ENCODE results near the gene RRP12.
"Not testable (repeated sequence)": the region's sequence is repeated elsewhere in the genome, so short reads cannot be mapped to it uniquely, and the experiment has no call there.

The RRP12 gene

GRCh38 chr10:97411406-97411805 lies 10.3 kb upstream of the RRP12 start:
- FAIRE-seq (no peak), DNase-seq (ENCODE audit: insufficient read length, low spot score) (no peak)
- TF ChIP-seq PAX5 (IDR thresholded peaks at IDR 0.05; ENCODE audit: insufficient read depth, low read length, severe bottlenecking) (no peak), POLR2AphosphoS5 (IDR thresholded peaks at IDR 0.05; ENCODE audit: low read depth, low read length) (no peak), SPI1 (IDR thresholded peaks at IDR 0.05; ENCODE audit: low read depth, low read length) (no peak), TAF1 (IDR thresholded peaks at IDR 0.05; ENCODE audit: low read depth, low read length) (no peak), POU2F2 (IDR thresholded peaks at IDR 0.05; ENCODE audit: low read depth, low read length) (no peak), POLR2A (IDR thresholded peaks at IDR 0.05; ENCODE audit: low read depth, low read length) (no peak)

- FAIRE-seq (no peak), DNase-seq (ENCODE audit: insufficient read length, low spot score) (no peak)
- TF ChIP-seq POLR2A (IDR thresholded peaks at IDR 0.05; ENCODE audit: low read depth, low read length) (no peak), PAX5 (IDR thresholded peaks at IDR 0.05; ENCODE audit: insufficient read depth, low read length, severe bottlenecking) (no peak), POU2F2 (IDR thresholded peaks at IDR 0.05; ENCODE audit: low read depth, low read length) (no peak), SPI1 (IDR thresholded peaks at IDR 0.05; ENCODE audit: low read depth, low read length) (no peak), POLR2AphosphoS5 (IDR thresholded peaks at IDR 0.05; ENCODE audit: low read depth, low read length) (no peak), TAF1 (IDR thresholded peaks at IDR 0.05; ENCODE audit: low read depth, low read length) (no peak)
Measured at GRCh38 chr10:97408496-97408992, 7.4 kb upstream of the RRP12 start.

GRCh38 chr10:97407952-97408248 lies 6.8 kb upstream of the RRP12 start:
- no peak for FAIRE-seq
- TF ChIP-seq POLR2AphosphoS5 (IDR thresholded peaks at IDR 0.05; ENCODE audit: low read depth, low read length) = no peak
- no peak for DNase-seq (ENCODE audit: insufficient read length, low spot score)

GRCh38 chr10:97407211-97407951 lies 6.2 kb upstream of the RRP12 start:
- no peak for TF ChIP-seq POU2F2 (IDR thresholded peaks at IDR 0.05; ENCODE audit: low read depth, low read length)
- no peak for TF ChIP-seq POLR2AphosphoS5 (IDR thresholded peaks at IDR 0.05; ENCODE audit: low read depth, low read length)
- TF ChIP-seq PAX5 (IDR thresholded peaks at IDR 0.05; ENCODE audit: insufficient read depth, low read length, severe bottlenecking) = no peak
- no peak for TF ChIP-seq SPI1 (IDR thresholded peaks at IDR 0.05; ENCODE audit: low read depth, low read length)
- no peak for TF ChIP-seq TAF1 (IDR thresholded peaks at IDR 0.05; ENCODE audit: low read depth, low read length)
- TF ChIP-seq POLR2A (IDR thresholded peaks at IDR 0.05; ENCODE audit: low read depth, low read length) = no peak
- DNase-seq (ENCODE audit: insufficient read length, low spot score) (peak; percentile 49), FAIRE-seq (peak; percentile 85)

GRCh38 chr10:97406483-97406882 lies 5.3 kb upstream of the RRP12 start:
- not testable (repeated sequence) for FAIRE-seq

GRCh38 chr10:97406064-97406463 lies 4.9 kb upstream of the RRP12 start:
- DNase-seq (ENCODE audit: insufficient read length, low spot score) = no peak
- no peak for FAIRE-seq
- TF ChIP-seq SPI1 (IDR thresholded peaks at IDR 0.05; ENCODE audit: low read depth, low read length) (0 out of 2 replicates have a peak, but pooled peaks have one; percentile 10), PAX5 (IDR thresholded peaks at IDR 0.05; ENCODE audit: insufficient read depth, low read length, severe bottlenecking) (no peak)

More at GRCh38 chr10:97406483-97406882, 5.3 kb upstream of the RRP12 start:
- not testable (repeated sequence) for DNase-seq (ENCODE audit: insufficient read length, low spot score)

- DNase-seq (ENCODE audit: insufficient read length, low spot score) = no peak
- no peak for FAIRE-seq
- no peak for TF ChIP-seq POLR2AphosphoS5 (IDR thresholded peaks at IDR 0.05; ENCODE audit: low read depth, low read length)
- TF ChIP-seq POU2F2 (IDR thresholded peaks at IDR 0.05; ENCODE audit: low read depth, low read length) = no peak
- TF ChIP-seq PAX5 (IDR thresholded peaks at IDR 0.05; ENCODE audit: insufficient read depth, low read length, severe bottlenecking) = no peak
- TF ChIP-seq SPI1 (IDR thresholded peaks at IDR 0.05; ENCODE audit: low read depth, low read length) = no peak
- no peak for TF ChIP-seq POLR2A (IDR thresholded peaks at IDR 0.05; ENCODE audit: low read depth, low read length)
- no peak for TF ChIP-seq TAF1 (IDR thresholded peaks at IDR 0.05; ENCODE audit: low read depth, low read length)
Measured at GRCh38 chr10:97404044-97404443, 2.9 kb upstream of the RRP12 start.

GRCh38 chr10:97401455-97401919 lies 347 bp upstream of the RRP12 start:
- no peak for TF ChIP-seq POLR2A (IDR thresholded peaks at IDR 0.05; ENCODE audit: low read depth, low read length)
- no peak for TF ChIP-seq SPI1 (IDR thresholded peaks at IDR 0.05; ENCODE audit: low read depth, low read length)
- no peak for TF ChIP-seq POU2F2 (IDR thresholded peaks at IDR 0.05; ENCODE audit: low read depth, low read length)
- TF ChIP-seq POLR2AphosphoS5 (IDR thresholded peaks at IDR 0.05; ENCODE audit: low read depth, low read length) = no peak
- DNase-seq (ENCODE audit: insufficient read length, low spot score) (no peak), FAIRE-seq (no peak)

GRCh38 chr10:97399843-97400545 lies 1.1 kb downstream of the RRP12 start:
- peak; percentile 35 for FAIRE-seq
- no peak for DNase-seq (ENCODE audit: insufficient read length, low spot score)
- TF ChIP-seq POLR2A (IDR thresholded peaks at IDR 0.05; ENCODE audit: low read depth, low read length) (no peak), SPI1 (IDR thresholded peaks at IDR 0.05; ENCODE audit: low read depth, low read length) (no peak), POU2F2 (IDR thresholded peaks at IDR 0.05; ENCODE audit: low read depth, low read length) (no peak), POLR2AphosphoS5 (IDR thresholded peaks at IDR 0.05; ENCODE audit: low read depth, low read length) (no peak), PAX5 (IDR thresholded peaks at IDR 0.05; ENCODE audit: insufficient read depth, low read length, severe bottlenecking) (no peak), TAF1 (IDR thresholded peaks at IDR 0.05; ENCODE audit: low read depth, low read length) (no peak; the same call in 1 of the 2 replicates)

GRCh38 chr10:97396056-97396455 lies 5.1 kb downstream of the RRP12 start:
- TF ChIP-seq POLR2A (IDR thresholded peaks at IDR 0.05; ENCODE audit: low read depth, low read length) = no peak
- TF ChIP-seq POLR2AphosphoS5 (IDR thresholded peaks at IDR 0.05; ENCODE audit: low read depth, low read length) = no peak
- no peak for TF ChIP-seq SPI1 (IDR thresholded peaks at IDR 0.05; ENCODE audit: low read depth, low read length)
- TF ChIP-seq PAX5 (IDR thresholded peaks at IDR 0.05; ENCODE audit: insufficient read depth, low read length, severe bottlenecking) = no peak
- TF ChIP-seq POU2F2 (IDR thresholded peaks at IDR 0.05; ENCODE audit: low read depth, low read length) = no peak
- no peak for TF ChIP-seq TAF1 (IDR thresholded peaks at IDR 0.05; ENCODE audit: low read depth, low read length)
- no peak for DNase-seq (ENCODE audit: insufficient read length, low spot score)
- no peak for FAIRE-seq

Measured in GM12891 (cell line).